HPDE6-E6E7 (cell line): ENCODE measurements around the gene MCF2L2.

Experiments used
- DNase-seq: peaks from one replicate; pipeline ENCODE4 v3.0.0; 2011; ENCODE audit warnings: missing footprints; ENCODE audit errors: extremely low spot score

Gene MCF2L2

GRCh38 chr3:183327343-183327742 lies 101.1 kb downstream of the MCF2L2 start:
- no peak for DNase-seq

GRCh38 chr3:183324083-183324482 lies 104.3 kb downstream of the MCF2L2 start:
- DNase-seq: no peak

- DNase-seq: no peak
Measured at GRCh38 chr3:183319371-183319770, 109.0 kb downstream of the MCF2L2 start.

- no peak for DNase-seq
Measured at GRCh38 chr3:183318877-183319276, 109.5 kb downstream of the MCF2L2 start.

GRCh38 chr3:183317886-183318865 lies 110.2 kb downstream of the MCF2L2 start:
- DNase-seq: no peak

GRCh38 chr3:183317271-183317670 lies 111.1 kb downstream of the MCF2L2 start:
- DNase-seq: no peak

GRCh38 chr3:183315739-183316138 lies 112.7 kb downstream of the MCF2L2 start:
- no peak for DNase-seq

GRCh38 chr3:183313764-183314163 lies 114.7 kb downstream of the MCF2L2 start:
- no peak for DNase-seq

GRCh38 chr3:183313351-183313750 lies 115.1 kb downstream of the MCF2L2 start:
- no peak for DNase-seq

- DNase-seq: no peak
Measured at GRCh38 chr3:183312433-183312832, 116.0 kb downstream of the MCF2L2 start.

- no peak for DNase-seq
Measured at GRCh38 chr3:183310936-183311335, 117.5 kb downstream of the MCF2L2 start.

- DNase-seq: no peak
Measured at GRCh38 chr3:183309276-183309675, 119.1 kb downstream of the MCF2L2 start.

GRCh38 chr3:183308751-183309150 lies 119.7 kb downstream of the MCF2L2 start:
- DNase-seq: no peak

GRCh38 chr3:183307749-183308148 lies 120.7 kb downstream of the MCF2L2 start:
- DNase-seq: no peak

GRCh38 chr3:183306798-183307671 lies 121.4 kb downstream of the MCF2L2 start:
- DNase-seq: peak; percentile 49

GRCh38 chr3:183303690-183304089 lies 124.7 kb downstream of the MCF2L2 start:
- DNase-seq: no peak

GRCh38 chr3:183301937-183302580 lies 126.4 kb downstream of the MCF2L2 start:
- DNase-seq: no peak

- no peak for DNase-seq
Measured at GRCh38 chr3:183300996-183301562, 127.3 kb downstream of the MCF2L2 start.

GRCh38 chr3:183299976-183300375 lies 128.4 kb downstream of the MCF2L2 start:
- DNase-seq: no peak

GRCh38 chr3:183298701-183299153 lies 129.7 kb downstream of the MCF2L2 start:
- peak; percentile 72 for DNase-seq

- no peak for DNase-seq
Measured at GRCh38 chr3:183296944-183297343, 131.5 kb downstream of the MCF2L2 start.
